Smooth muscle cell (in vitro differentiated cells): ENCODE data around the gene TCF4. TPM values are rescaled to one million over a fixed set of nuclear protein-coding genes. Genes with fewer than 3 reads are reported as not detected.

Source experiments
- DNase-seq: peaks from one replicate; lab custom pipeline; 2025; ENCODE audit not compliant: unreplicated experiment; lab: John Stamatoyannopoulos, UW
- H2AFZ ChIP-seq: fragments of 200-600 bp; sonication (generic); 2 replicates; pipeline ENCODE4 v1.6.0; 2016; ENCODE audit warnings: antibody characterized with exemption, low read depth, mild to moderate bottlenecking
- H3F3A ChIP-seq: fragments of 200-600 bp; sonication (generic); 2 replicates; pipeline ENCODE4 v1.6.0; 2017; ENCODE audit warnings: antibody characterized with exemption, low read depth
- H3K27ac ChIP-seq: fragments of 200-600 bp; sonication (generic); 2 replicates; pipeline ENCODE4 v1.5.1; 2016; ENCODE audit warnings: low read depth, mild to moderate bottlenecking
- H3K27me3 ChIP-seq: fragments of 200-600 bp; sonication (generic); 2 replicates; pipeline ENCODE4 v1.6.1; 2016; ENCODE audit warnings: low read depth, mild to moderate bottlenecking
- H3K36me3 ChIP-seq: fragments of 200-600 bp; sonication (generic); 2 replicates; pipeline ENCODE4 v1.5.1; 2016; ENCODE audit warnings: low read depth
- H3K4me1 ChIP-seq: fragments of 200-600 bp; sonication (generic); 2 replicates; pipeline ENCODE4 v1.5.1; 2016; ENCODE audit warnings: low read depth
- H3K4me2 ChIP-seq: fragments of 200-600 bp; sonication (generic); 2 replicates; pipeline ENCODE4 v1.6.0; 2016; ENCODE audit warnings: mild to moderate bottlenecking
- H3K4me3 ChIP-seq: fragments of 200-600 bp; sonication (generic); 2 replicates; pipeline ENCODE4 v1.5.1; 2016; ENCODE audit warnings: mild to moderate bottlenecking
- H3K79me2 ChIP-seq: fragments of 200-600 bp; sonication (generic); 2 replicates; pipeline ENCODE4 v1.6.0; 2016; ENCODE audit warnings: low read depth, mild to moderate bottlenecking
- H3K9ac ChIP-seq: fragments of 200-600 bp; sonication (generic); 2 replicates; pipeline ENCODE4 v1.6.0; 2016; ENCODE audit warnings: low read depth
- H3K9me3 ChIP-seq: fragments of 200-600 bp; sonication (generic); replicated peaks from 2 replicates; pipeline ENCODE4 v1.5.1; 2016; ENCODE audit warnings: low read depth
- H4K20me1 ChIP-seq: fragments of 200-600 bp; sonication (generic); 2 replicates; pipeline ENCODE4 v1.6.0; 2016; ENCODE audit warnings: low read depth
- WGBS: methylation state at CpG from one replicate; pipeline ENCODE4 v1.1.7; 2016; ENCODE audit warnings: low lambda C conversion rate; 5-methylcytosine and 5-hydroxymethylcytosine counted together
- polyA plus RNA-seq: library from polyadenylated mRNA; unstranded; fragments of >200 nt; fragmentation: Nextera tagmentation; extraction: Ambion mirVana; gene quantifications from 2 replicates; pipeline ENCODE4 v1.2.1, GENCODE V29; 2016
- total RNA-seq: library from RNA; depleted of rRNA; stranded (reverse); fragments of >200 nt; gene quantifications from 2 replicates; pipeline ENCODE4 v1.2.3, GENCODE V29; 2014
- TF ChIP-seq, protein P1 (sequence below): fragments of 200-600 bp; sonication (generic); IDR thresholded peaks from 2 replicates; pipeline ENCODE4 v1.5.1; 2017; ENCODE audit warnings: borderline replicate concordance, mild to moderate bottlenecking, antibody characterized with exemption; ENCODE audit not compliant: insufficient read depth, poor library complexity, severe bottlenecking

Gene TCF4
- 120 and 141 TPM in 2 replicates for total RNA-seq
- polyA plus RNA-seq, result 105 and 154 TPM in 2 replicates

DNA sequence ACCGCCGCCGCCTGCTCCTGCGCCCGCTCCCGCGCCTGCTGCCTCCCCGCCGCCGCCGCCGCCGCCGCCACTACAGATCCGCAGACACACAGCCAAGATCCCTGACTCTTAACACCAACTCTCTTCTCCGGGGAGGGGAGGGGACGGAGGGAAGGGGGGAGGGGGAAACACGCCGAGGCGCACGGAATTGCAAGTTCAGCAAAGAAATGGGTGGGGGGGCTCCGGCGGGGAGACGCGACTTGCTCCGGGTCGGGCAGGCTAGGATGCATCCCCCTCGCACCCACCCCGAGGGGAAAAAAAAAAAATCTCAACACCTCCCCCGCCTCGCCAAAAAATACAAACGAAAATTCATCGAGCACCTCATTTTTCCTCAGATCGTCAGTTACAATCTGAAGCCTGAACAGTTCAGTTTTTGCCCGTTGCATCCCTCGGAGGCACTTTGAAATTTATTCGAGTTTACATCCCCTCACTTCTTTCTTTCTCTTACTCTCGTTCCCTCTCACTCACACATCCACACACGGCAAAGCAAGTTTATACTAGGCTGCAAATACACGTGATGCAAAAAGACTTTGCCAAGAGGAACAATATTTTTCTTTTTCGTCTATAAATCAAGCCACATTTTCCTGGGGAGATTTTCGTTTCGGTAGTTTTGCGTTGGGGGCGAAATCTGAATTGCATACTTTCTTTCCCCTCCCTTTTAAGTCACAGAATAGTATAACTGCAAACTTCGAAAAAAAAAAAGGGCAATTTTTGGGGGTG lies at the start of gene TCF4:
Gene TCF4 (minus strand): TSS at position 82 of the 759 bp plus-strand sequence. CDS start 1,076 bp downstream, outside the sequence.
- no peaks in the 10 kb centered on the region for H3K27me3 ChIP-seq
- peaks cover 53% of the 10 kb centered on the region for H3K79me2 ChIP-seq
- peak; percentile 21 for DNase-seq
- H4K20me1 ChIP-seq, result no peaks in the 10 kb centered on the region
- H3K9me3 ChIP-seq, result no peaks in the 10 kb centered on the region
- H2AFZ ChIP-seq, result peak within 1 kb of the TSS; percentile 88
- peaks cover 4% of the 10 kb centered on the region for H3F3A ChIP-seq
- TF ChIP-seq, protein P1, sequence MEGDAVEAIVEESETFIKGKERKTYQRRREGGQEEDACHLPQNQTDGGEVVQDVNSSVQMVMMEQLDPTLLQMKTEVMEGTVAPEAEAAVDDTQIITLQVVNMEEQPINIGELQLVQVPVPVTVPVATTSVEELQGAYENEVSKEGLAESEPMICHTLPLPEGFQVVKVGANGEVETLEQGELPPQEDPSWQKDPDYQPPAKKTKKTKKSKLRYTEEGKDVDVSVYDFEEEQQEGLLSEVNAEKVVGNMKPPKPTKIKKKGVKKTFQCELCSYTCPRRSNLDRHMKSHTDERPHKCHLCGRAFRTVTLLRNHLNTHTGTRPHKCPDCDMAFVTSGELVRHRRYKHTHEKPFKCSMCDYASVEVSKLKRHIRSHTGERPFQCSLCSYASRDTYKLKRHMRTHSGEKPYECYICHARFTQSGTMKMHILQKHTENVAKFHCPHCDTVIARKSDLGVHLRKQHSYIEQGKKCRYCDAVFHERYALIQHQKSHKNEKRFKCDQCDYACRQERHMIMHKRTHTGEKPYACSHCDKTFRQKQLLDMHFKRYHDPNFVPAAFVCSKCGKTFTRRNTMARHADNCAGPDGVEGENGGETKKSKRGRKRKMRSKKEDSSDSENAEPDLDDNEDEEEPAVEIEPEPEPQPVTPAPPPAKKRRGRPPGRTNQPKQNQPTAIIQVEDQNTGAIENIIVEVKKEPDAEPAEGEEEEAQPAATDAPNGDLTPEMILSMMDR, result no peak
- H3K4me2 ChIP-seq, result peak within 1 kb of the TSS; percentile 95
- peak within 1 kb of the TSS; percentile 86 for H3K4me3 ChIP-seq
- 1% methylated on average over 19 of the region's 46 CpGs for WGBS
- peak within 1 kb of the TSS; percentile 79 for H3K27ac ChIP-seq
- peak within 1 kb of the TSS; percentile 78 for H3K9ac ChIP-seq
- no peaks in the 10 kb centered on the region for H3K36me3 ChIP-seq
- H3K4me1 ChIP-seq, result peaks cover 29% of the 10 kb centered on the region

DNA sequence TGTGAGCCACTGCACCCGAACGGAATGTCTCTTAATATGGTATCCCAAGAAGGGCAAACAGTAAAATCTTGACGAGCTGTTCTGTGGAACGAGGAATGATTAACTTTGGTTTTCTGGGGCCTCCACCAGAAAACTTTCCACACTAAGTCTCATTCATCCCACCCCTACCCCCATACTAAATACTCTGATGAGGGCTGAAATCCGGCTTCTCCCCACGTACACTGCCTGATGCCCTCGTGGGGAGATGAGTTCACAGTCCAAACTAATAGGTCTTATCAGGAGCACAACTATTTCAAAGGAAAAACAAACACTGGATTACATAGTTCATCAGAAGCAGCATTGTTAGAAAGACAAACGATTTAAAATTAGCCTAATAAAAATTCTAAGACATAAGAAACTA lies 49.2 kb upstream of the TCF4 start:
- H3K36me3 ChIP-seq, result no peaks in the 10 kb centered on the region
- DNase-seq, result no peak
- no peaks in the 10 kb centered on the region for H4K20me1 ChIP-seq
- H3K27ac ChIP-seq, result no peak overlapping the region
- H3K27me3 ChIP-seq, result no peaks in the 10 kb centered on the region
- 56% methylated on average over 8 of the region's 8 CpGs for WGBS
- H3K4me2 ChIP-seq, result no peak overlapping the region
- no peak overlapping the region for H3K9ac ChIP-seq
- H3K4me3 ChIP-seq, result no peak overlapping the region
- H3K9me3 ChIP-seq, result peaks cover 5% of the 10 kb centered on the region
- H3K4me1 ChIP-seq, result no peaks in the 10 kb centered on the region
- H3K79me2 ChIP-seq, result no peaks in the 10 kb centered on the region
- TF ChIP-seq, protein P1, result no peak
- no peaks in the 10 kb centered on the region for H3F3A ChIP-seq
- H2AFZ ChIP-seq, result no peak overlapping the region

DNA sequence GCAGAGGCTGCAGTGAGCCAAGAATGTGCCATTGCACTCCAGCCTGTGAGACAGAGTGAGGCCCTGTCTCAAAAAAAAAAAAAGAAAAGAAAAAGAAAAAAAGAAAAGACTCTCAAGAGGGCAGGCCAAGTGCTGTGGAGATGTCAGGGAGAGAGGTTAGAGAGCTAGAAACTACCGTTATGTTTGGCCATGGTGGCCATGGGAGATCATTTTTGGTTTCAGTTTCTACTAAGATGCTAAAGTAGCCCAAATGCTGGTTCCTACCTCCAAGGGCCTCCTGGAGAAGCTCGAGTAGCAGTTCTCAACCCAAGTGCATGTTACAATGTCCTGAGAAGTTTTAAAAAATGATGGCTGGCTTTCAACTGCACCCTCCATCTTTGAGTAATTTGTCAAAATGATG lies 47.4 kb upstream of the TCF4 start:
- H3K4me1 ChIP-seq, result no peaks in the 10 kb centered on the region
- H3K79me2 ChIP-seq, result no peaks in the 10 kb centered on the region

More for the DNA sequence above, 47.4 kb upstream of the TCF4 start:
- 47% methylated on average over 2 of the region's 2 CpGs for WGBS
- H3K36me3 ChIP-seq, result no peaks in the 10 kb centered on the region
- no peaks in the 10 kb centered on the region for H4K20me1 ChIP-seq
- no peak overlapping the region for H3K4me2 ChIP-seq
- H3K27ac ChIP-seq, result no peak overlapping the region
- no peaks in the 10 kb centered on the region for H3F3A ChIP-seq
- H3K9ac ChIP-seq, result no peak overlapping the region
- no peak overlapping the region for H3K4me3 ChIP-seq
- TF ChIP-seq, protein P1, result no peak
- H2AFZ ChIP-seq, result no peak overlapping the region
- no peaks in the 10 kb centered on the region for H3K9me3 ChIP-seq
- no peak for DNase-seq
- no peaks in the 10 kb centered on the region for H3K27me3 ChIP-seq
